IPS-15b (cell line): ENCODE measurements around the gene VPS13D.

Experiments
- H3K27me3 ChIP-seq: one replicate; pipeline ENCODE4 v1.6.1; 2013; ENCODE audit warnings: low read length; ENCODE audit not compliant: control insufficient read depth, insufficient read depth
- H3K36me3 ChIP-seq: one replicate; pipeline ENCODE4 v1.6.1; 2013; ENCODE audit warnings: low read length; ENCODE audit not compliant: control insufficient read depth, insufficient read depth
- H3K4me1 ChIP-seq: one replicate; pipeline ENCODE4 v1.6.1; 2013; ENCODE audit warnings: mild to moderate bottlenecking, low read length; ENCODE audit not compliant: control insufficient read depth, insufficient read depth
- H3K4me3 ChIP-seq: one replicate; pipeline ENCODE4 v1.5.1; 2013; ENCODE audit warnings: low read depth, low read length
- H3K9ac ChIP-seq: one replicate; pipeline ENCODE4 v1.6.1; 2013; ENCODE audit warnings: low read depth, mild to moderate bottlenecking, low read length
- H3K9me3 ChIP-seq: one replicate; pipeline ENCODE4 v1.6.1; 2013; ENCODE audit warnings: mild to moderate bottlenecking, low read length; ENCODE audit not compliant: control insufficient read depth, insufficient read depth

VPS13D gene

GRCh38 chr1:12245733-12246132 is 15.9 kb downstream of the VPS13D start:
- Histone ChIP-seq H3K9me3 (no peaks in the 10 kb centered on the region), H3K36me3 (peaks cover 20% of the 10 kb centered on the region), H3K4me3 (no peak overlapping the region), H3K4me1 (peaks cover 29% of the 10 kb centered on the region), H3K27me3 (no peaks in the 10 kb centered on the region), H3K9ac (no peak overlapping the region)

DNA sequence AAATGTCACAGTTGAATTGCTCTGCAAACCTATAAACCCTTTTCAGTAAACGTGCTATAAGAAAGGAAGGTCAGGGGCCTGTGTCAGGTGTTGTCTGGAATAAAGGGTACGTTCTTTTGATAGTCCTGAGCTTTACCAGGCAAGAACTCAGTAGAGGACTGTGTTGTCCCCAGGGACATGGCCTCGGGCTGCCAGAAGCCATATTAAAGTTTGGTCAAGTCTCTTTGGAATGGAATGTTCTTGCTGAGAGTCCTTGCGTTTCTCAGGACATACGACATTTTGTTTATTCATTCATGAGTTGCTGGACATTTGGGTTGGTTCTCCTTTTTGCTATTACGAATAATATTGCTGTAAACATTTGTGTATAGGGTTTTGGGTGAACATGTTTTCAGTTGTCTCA is 16.8 kb downstream of the VPS13D start:
- peaks cover 25% of the 10 kb centered on the region for H3K4me1 ChIP-seq
- no peaks in the 10 kb centered on the region for H3K27me3 ChIP-seq
- H3K36me3 ChIP-seq, result peaks cover 21% of the 10 kb centered on the region
- no peak overlapping the region for H3K4me3 ChIP-seq
- H3K9me3 ChIP-seq, result no peaks in the 10 kb centered on the region
- no peak overlapping the region for H3K9ac ChIP-seq

DNA sequence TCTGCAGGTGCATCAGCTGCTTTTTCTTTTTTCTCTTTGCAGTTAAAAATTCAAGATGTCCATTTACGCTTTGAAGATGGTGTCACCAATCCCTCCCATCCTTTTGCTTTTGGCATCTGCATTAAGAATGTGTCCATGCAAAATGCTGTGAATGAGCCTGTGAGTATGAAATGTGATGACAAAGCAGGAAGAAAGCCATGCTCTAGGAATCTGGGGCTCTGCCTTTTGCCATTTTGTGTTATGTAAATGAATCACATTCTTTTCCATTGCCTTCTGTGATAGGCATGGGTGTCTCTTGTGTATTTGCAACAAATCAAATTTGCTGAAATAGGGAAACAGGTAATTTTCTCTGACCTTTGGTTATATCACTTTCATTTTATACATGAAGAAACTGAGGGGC is 19.4 kb downstream of the VPS13D start:
- peaks cover 11% of the 10 kb centered on the region for H3K4me1 ChIP-seq
- peaks cover 22% of the 10 kb centered on the region for H3K36me3 ChIP-seq
- H3K4me3 ChIP-seq, result no peak overlapping the region
- no peaks in the 10 kb centered on the region for H3K27me3 ChIP-seq
- no peaks in the 10 kb centered on the region for H3K9me3 ChIP-seq
- no peak overlapping the region for H3K9ac ChIP-seq

DNA sequence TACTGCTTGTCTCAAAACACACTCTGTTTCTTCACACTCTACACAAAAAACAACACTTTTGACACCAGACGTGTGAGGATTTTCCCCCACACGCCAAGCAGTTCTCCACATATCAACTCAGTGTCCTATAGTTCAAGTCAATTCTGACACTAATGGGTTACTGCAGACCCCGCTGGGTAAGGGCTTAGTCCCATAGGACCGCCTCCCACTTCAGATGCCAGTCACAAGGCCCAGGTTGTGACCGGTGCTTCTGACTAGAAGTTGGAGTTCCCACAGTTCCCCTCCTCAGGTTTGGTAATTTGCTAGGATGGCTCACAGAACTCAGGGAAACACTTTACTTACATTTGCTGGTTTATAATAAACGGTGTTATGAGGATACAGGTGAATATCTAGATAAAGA is 19.9 kb downstream of the VPS13D start:
- peaks cover 19% of the 10 kb centered on the region for H3K36me3 ChIP-seq
- H3K27me3 ChIP-seq, result no peaks in the 10 kb centered on the region

DNA sequence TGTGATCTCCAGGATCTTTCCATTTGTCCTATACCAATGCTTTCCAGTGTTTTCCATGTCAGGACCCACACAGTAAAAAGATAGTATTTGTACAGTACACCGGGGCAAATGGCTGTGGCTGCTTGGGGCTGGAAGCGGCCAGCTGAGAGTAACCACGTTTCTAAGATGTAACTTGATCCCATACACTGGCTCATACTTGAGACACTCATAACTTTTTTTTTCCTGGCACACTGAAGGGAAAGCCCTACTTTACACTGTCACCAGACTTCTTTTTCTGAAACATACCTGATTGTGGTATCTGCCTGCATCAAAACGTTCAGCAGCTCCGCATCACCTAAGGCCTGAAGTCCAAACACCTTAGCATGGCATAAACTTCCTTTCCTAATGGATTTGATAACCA is 21.6 kb downstream of the VPS13D start:
- H3K4me3 ChIP-seq, result no peak overlapping the region
- H3K9ac ChIP-seq, result no peak overlapping the region
- H3K36me3 ChIP-seq, result peaks cover 16% of the 10 kb centered on the region
- H3K27me3 ChIP-seq, result no peaks in the 10 kb centered on the region
- peaks cover 11% of the 10 kb centered on the region for H3K4me1 ChIP-seq
- no peaks in the 10 kb centered on the region for H3K9me3 ChIP-seq

More for the DNA sequence above, 19.9 kb downstream of the VPS13D start:
- H3K4me3 ChIP-seq, result no peak overlapping the region
- H3K4me1 ChIP-seq, result peaks cover 11% of the 10 kb centered on the region
- H3K9me3 ChIP-seq, result no peaks in the 10 kb centered on the region
- no peak overlapping the region for H3K9ac ChIP-seq

- Histone ChIP-seq H3K4me1 (no peaks in the 10 kb centered on the region), H3K4me3 (no peak overlapping the region), H3K36me3 (peaks cover 22% of the 10 kb centered on the region), H3K27me3 (no peaks in the 10 kb centered on the region), H3K9ac (no peak overlapping the region), H3K9me3 (no peaks in the 10 kb centered on the region)
Observed at GRCh38 chr1:12255913-12256312, 26.1 kb downstream of the VPS13D start.

DNA sequence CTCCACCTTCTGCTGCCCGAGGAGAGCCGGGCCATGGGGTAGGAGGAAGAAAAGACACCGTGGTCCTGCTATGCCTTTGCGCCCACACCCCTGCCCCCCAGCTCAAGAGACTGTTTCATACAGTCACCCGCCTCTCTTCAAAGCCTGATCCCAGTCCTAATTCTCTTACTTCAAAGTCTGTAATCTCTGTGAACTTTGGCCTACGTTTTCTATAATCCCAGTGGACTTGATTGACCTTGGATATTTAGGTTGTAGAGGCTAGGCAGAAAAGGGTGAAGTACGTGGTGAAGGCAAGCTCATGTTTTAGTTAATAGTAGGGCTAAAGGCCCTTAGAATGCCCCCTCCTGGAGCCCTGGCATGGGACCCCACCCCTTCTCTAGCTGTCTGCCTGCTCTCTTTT is 28.4 kb downstream of the VPS13D start:
- Histone ChIP-seq H3K9ac (no peak overlapping the region), H3K4me3 (no peak overlapping the region), H3K36me3 (peaks cover 29% of the 10 kb centered on the region), H3K9me3 (no peaks in the 10 kb centered on the region), H3K27me3 (no peaks in the 10 kb centered on the region), H3K4me1 (no peaks in the 10 kb centered on the region)

DNA sequence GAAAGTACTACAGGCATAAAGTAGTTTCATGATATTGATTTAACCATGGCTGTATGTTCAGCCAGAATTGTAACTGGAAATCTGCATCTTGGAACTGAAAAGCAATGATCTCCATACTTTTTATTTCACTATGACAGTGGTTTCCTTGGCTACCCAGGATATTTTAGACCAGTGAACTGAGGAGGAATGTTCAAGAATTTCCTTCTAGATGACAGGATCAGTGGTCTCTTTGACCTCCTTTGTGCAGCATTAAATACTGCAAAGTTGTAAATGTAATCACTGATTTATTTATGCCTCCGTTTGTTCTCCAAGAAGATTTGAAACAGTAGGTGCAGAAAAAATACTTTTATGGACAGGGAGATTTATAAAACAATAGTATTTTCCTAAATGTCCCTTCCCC is 39.5 kb downstream of the VPS13D start:
- Histone ChIP-seq H3K4me3 (no peak overlapping the region), H3K36me3 (peaks cover 8% of the 10 kb centered on the region), H3K4me1 (no peaks in the 10 kb centered on the region), H3K9me3 (no peaks in the 10 kb centered on the region), H3K9ac (no peak overlapping the region), H3K27me3 (no peaks in the 10 kb centered on the region)

- no peaks in the 10 kb centered on the region for H3K4me1 ChIP-seq
Observed at GRCh38 chr1:12271033-12271432, 41.2 kb downstream of the VPS13D start.

GRCh38 chr1:12272770-12273169 is 42.9 kb downstream of the VPS13D start:
- Histone ChIP-seq H3K9me3 (no peaks in the 10 kb centered on the region), H3K36me3 (peaks cover 24% of the 10 kb centered on the region), H3K27me3 (no peaks in the 10 kb centered on the region), H3K4me3 (no peak overlapping the region), H3K4me1 (no peaks in the 10 kb centered on the region), H3K9ac (no peak overlapping the region)

More at GRCh38 chr1:12271033-12271432, 41.2 kb downstream of the VPS13D start:
- Histone ChIP-seq H3K27me3 (no peaks in the 10 kb centered on the region), H3K36me3 (peaks cover 11% of the 10 kb centered on the region), H3K4me3 (no peak overlapping the region), H3K9me3 (no peaks in the 10 kb centered on the region), H3K9ac (no peak overlapping the region)

- no peaks in the 10 kb centered on the region for H3K27me3 ChIP-seq
- H3K9me3 ChIP-seq, result no peaks in the 10 kb centered on the region
- no peak overlapping the region for H3K9ac ChIP-seq
- H3K4me3 ChIP-seq, result no peak overlapping the region
- no peaks in the 10 kb centered on the region for H3K4me1 ChIP-seq
- peaks cover 22% of the 10 kb centered on the region for H3K36me3 ChIP-seq
Observed at GRCh38 chr1:12275370-12275769, 45.5 kb downstream of the VPS13D start.

DNA sequence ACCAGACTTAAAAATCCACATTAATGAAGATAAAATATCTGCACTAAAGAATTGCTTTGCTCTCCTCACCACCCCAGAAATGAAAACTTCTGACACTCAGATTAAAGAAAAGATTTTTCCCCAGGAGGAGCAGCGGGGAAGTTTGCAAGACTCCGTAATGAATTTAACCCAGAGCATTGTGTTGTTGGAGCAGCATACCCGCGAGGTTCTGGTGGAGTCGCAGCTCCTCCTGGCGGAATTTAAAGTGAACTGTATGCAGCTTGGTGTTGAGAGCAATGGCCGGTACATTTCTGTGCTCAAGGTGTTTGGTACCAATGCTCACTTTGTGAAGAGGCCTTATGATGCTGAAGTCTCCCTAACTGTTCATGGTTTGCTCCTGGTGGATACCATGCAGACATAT is 46.4 kb downstream of the VPS13D start:
- no peaks in the 10 kb centered on the region for H3K27me3 ChIP-seq
- H3K36me3 ChIP-seq, result peaks cover 22% of the 10 kb centered on the region
- no peak overlapping the region for H3K9ac ChIP-seq
- no peaks in the 10 kb centered on the region for H3K4me1 ChIP-seq
- H3K9me3 ChIP-seq, result no peaks in the 10 kb centered on the region
- H3K4me3 ChIP-seq, result no peak overlapping the region

GRCh38 chr1:12279003-12279402 is 49.2 kb downstream of the VPS13D start:
- H3K4me1 ChIP-seq, result no peaks in the 10 kb centered on the region
- H3K9ac ChIP-seq, result no peak overlapping the region
- no peak overlapping the region for H3K4me3 ChIP-seq
- no peaks in the 10 kb centered on the region for H3K9me3 ChIP-seq
- no peaks in the 10 kb centered on the region for H3K27me3 ChIP-seq
- peaks cover 18% of the 10 kb centered on the region for H3K36me3 ChIP-seq
